ENCODE results near the gene ETV3L. TPM values are rescaled to one million over a fixed set of nuclear protein-coding genes. Genes with fewer than 3 reads are reported as not detected.

The ETV3L gene
- total and polyA plus RNA-seq, 2 experiments from 2014 or later = not detected

- H3K9me2 ChIP-seq (ENCODE audit: insufficient read depth) = no peaks in the 10 kb centered on the region
- peaks cover 9% of the 10 kb centered on the region; the same call in 1 of the 2 replicates for H3F3A ChIP-seq (replicated peaks; ENCODE audit: low read depth)
- 0 out of 2 replicates have a peak overlapping the region, but pooled peaks have one; percentile 36 for H3K27ac ChIP-seq (ENCODE audit: low read depth)
- no peaks in the 10 kb centered on the region for H3K36me3 ChIP-seq (ENCODE audit: insufficient read depth)
- 0 out of 2 replicates have a peak overlapping the region, but pooled peaks have one; percentile 41 for H3K4me2 ChIP-seq
- Mint-ChIP-seq H3K9me3 (no peaks in the 10 kb centered on the region; the same call in 1 of the 3 replicates), H3K27ac (no peak overlapping the region), H3K36me3 (ENCODE audit: low read depth) (no peaks in the 10 kb centered on the region; the same call in 2 of the 3 replicates), H3K4me1 (peaks cover 74% of the 10 kb centered on the region), H3K4me3 (no peak overlapping the region; the same call in 2 of the 3 replicates), H3K27me3 (ENCODE audit: insufficient read depth, low read depth, poor library complexity) (peaks cover 31% of the 10 kb centered on the region)
- TF ChIP-seq NANOG (IDR thresholded peaks at IDR 0.05; ENCODE audit: borderline replicate concordance) (no peak), ZNF114 (CRISPR knock-in tag; IDR thresholded peaks at IDR 0.05) (no peak)
- TF ChIP-seq, protein P1, sequence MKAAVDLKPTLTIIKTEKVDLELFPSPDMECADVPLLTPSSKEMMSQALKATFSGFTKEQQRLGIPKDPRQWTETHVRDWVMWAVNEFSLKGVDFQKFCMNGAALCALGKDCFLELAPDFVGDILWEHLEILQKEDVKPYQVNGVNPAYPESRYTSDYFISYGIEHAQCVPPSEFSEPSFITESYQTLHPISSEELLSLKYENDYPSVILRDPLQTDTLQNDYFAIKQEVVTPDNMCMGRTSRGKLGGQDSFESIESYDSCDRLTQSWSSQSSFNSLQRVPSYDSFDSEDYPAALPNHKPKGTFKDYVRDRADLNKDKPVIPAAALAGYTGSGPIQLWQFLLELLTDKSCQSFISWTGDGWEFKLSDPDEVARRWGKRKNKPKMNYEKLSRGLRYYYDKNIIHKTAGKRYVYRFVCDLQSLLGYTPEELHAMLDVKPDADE (IDR thresholded peaks at IDR 0.05) = no peak
- TF ChIP-seq, protein P2, sequence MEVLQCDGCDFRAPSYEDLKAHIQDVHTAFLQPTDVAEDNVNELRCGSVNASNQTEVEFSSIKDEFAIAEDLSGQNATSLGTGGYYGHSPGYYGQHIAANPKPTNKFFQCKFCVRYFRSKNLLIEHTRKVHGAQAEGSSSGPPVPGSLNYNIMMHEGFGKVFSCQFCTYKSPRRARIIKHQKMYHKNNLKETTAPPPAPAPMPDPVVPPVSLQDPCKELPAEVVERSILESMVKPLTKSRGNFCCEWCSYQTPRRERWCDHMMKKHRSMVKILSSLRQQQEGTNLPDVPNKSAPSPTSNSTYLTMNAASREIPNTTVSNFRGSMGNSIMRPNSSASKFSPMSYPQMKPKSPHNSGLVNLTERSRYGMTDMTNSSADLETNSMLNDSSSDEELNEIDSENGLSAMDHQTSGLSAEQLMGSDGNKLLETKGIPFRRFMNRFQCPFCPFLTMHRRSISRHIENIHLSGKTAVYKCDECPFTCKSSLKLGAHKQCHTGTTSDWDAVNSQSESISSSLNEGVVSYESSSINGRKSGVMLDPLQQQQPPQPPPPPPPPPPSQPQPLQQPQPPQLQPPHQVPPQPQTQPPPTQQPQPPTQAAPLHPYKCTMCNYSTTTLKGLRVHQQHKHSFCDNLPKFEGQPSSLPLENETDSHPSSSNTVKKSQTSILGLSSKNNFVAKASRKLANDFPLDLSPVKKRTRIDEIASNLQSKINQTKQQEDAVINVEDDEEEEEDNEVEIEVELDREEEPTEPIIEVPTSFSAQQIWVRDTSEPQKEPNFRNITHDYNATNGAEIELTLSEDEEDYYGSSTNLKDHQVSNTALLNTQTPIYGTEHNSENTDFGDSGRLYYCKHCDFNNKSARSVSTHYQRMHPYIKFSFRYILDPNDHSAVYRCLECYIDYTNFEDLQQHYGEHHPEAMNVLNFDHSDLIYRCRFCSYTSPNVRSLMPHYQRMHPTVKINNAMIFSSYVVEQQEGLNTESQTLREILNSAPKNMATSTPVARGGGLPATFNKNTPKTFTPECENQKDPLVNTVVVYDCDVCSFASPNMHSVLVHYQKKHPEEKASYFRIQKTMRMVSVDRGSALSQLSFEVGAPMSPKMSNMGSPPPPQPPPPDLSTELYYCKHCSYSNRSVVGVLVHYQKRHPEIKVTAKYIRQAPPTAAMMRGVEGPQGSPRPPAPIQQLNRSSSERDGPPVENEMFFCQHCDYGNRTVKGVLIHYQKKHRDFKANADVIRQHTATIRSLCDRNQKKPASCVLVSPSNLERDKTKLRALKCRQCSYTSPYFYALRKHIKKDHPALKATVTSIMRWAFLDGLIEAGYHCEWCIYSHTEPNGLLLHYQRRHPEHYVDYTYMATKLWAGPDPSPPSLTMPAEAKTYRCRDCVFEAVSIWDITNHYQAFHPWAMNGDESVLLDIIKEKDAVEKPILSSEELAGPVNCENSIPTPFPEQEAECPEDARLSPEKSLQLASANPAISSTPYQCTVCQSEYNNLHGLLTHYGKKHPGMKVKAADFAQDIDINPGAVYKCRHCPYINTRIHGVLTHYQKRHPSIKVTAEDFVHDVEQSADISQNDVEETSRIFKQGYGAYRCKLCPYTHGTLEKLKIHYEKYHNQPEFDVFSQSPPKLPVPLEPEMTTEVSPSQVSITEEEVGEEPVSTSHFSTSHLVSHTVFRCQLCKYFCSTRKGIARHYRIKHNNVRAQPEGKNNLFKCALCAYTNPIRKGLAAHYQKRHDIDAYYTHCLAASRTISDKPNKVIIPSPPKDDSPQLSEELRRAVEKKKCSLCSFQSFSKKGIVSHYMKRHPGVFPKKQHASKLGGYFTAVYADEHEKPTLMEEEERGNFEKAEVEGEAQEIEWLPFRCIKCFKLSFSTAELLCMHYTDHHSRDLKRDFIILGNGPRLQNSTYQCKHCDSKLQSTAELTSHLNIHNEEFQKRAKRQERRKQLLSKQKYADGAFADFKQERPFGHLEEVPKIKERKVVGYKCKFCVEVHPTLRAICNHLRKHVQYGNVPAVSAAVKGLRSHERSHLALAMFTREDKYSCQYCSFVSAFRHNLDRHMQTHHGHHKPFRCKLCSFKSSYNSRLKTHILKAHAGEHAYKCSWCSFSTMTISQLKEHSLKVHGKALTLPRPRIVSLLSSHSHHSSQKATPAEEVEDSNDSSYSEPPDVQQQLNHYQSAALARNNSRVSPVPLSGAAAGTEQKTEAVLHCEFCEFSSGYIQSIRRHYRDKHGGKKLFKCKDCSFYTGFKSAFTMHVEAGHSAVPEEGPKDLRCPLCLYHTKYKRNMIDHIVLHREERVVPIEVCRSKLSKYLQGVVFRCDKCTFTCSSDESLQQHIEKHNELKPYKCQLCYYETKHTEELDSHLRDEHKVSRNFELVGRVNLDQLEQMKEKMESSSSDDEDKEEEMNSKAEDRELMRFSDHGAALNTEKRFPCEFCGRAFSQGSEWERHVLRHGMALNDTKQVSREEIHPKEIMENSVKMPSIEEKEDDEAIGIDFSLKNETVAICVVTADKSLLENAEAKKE (CRISPR knock-in tag; IDR thresholded peaks at IDR 0.05) = no peak
- H3K4me3 ChIP-seq = no peak overlapping the region
- no peak for DNase-seq (ENCODE audit: low spot score)
- H2AFZ ChIP-seq = peak overlapping the region; percentile 23; the same call in 1 of the 2 replicates
- H3K4me1 ChIP-seq (ENCODE audit: insufficient read depth) = peaks cover 58% of the 10 kb centered on the region
- no peaks in the 10 kb centered on the region for H4K20me1 ChIP-seq (replicated peaks; ENCODE audit: insufficient read depth)
- H3K27me3 ChIP-seq (ENCODE audit: insufficient read depth) = peaks cover 6% of the 10 kb centered on the region
- ATAC-seq = no peak
- H3K79me2 ChIP-seq (replicated peaks; ENCODE audit: insufficient read depth) = no peaks in the 10 kb centered on the region
Observed at GRCh38 chr1:157114183-157115121, 14.8 kb upstream of the ETV3L start.
